GM06990 (cell line): ENCODE results near the gene TBC1D25.
"Not testable (repeated sequence)": the region's sequence is repeated elsewhere in the genome, so short reads cannot be mapped to it uniquely, and the experiment has no call there.

ENCODE experiments used
- DNase-seq: peaks from one replicate; pipeline ENCODE4 v3.0.0-alpha.2; 2011; ENCODE audit not compliant: insufficient read length; ENCODE audit errors: extremely low read depth
- H3K27me3 ChIP-seq: replicated peaks from 2 replicates; pipeline ENCODE4 v1.6.0; 2011; ENCODE audit warnings: low read length; ENCODE audit not compliant: control insufficient read depth, insufficient read depth
- H3K36me3 ChIP-seq: 2 replicates; pipeline ENCODE4 v1.5.1; 2011; ENCODE audit warnings: low read length; ENCODE audit not compliant: control insufficient read depth, insufficient read depth
- H3K4me3 ChIP-seq: replicated peaks from 2 replicates; pipeline ENCODE4 v1.5.1; 2011; ENCODE audit warnings: low read depth, mild to moderate bottlenecking, control low read depth, low read length
- CTCF ChIP-seq: IDR thresholded peaks from 2 replicates; pipeline ENCODE4 v1.5.1; 2011; ENCODE audit warnings: low read length, control low read depth, mild to moderate bottlenecking, inconsistent platforms; ENCODE audit not compliant: insufficient read depth, poor library complexity, severe bottlenecking

Gene TBC1D25

GRCh38 chrX:48548871-48549270, 9.4 kb downstream of the TBC1D25 start:
- DNase-seq: no peak
- Histone ChIP-seq H3K27me3 (no peaks in the 10 kb centered on the region), H3K36me3 (peaks cover 2% of the 10 kb centered on the region), H3K4me3 (no peak overlapping the region)
- TF ChIP-seq CTCF: no peak

GRCh38 chrX:48555731-48556325, 16.3 kb downstream of the TBC1D25 start:
- DNase-seq, H3K27me3 ChIP-seq, H3K4me3 ChIP-seq: not testable (repeated sequence)
- peaks cover 13% of the 10 kb centered on the region for H3K36me3 ChIP-seq

GRCh38 chrX:48558271-48558670, 18.8 kb downstream of the TBC1D25 start:
- no peak for TF ChIP-seq CTCF
- Histone ChIP-seq H3K4me3 (no peak overlapping the region), H3K36me3 (peaks cover 13% of the 10 kb centered on the region), H3K27me3 (no peaks in the 10 kb centered on the region)
- DNase-seq: no peak

GRCh38 chrX:48559636-48560035, 20.1 kb downstream of the TBC1D25 start:
- Histone ChIP-seq H3K36me3 (peaks cover 13% of the 10 kb centered on the region), H3K27me3 (no peaks in the 10 kb centered on the region), H3K4me3 (no peak overlapping the region)
- DNase-seq: no peak
- no peak for TF ChIP-seq CTCF

- Histone ChIP-seq H3K36me3 (peaks cover 13% of the 10 kb centered on the region), H3K27me3 (no peaks in the 10 kb centered on the region), H3K4me3 (no peak overlapping the region)
- TF ChIP-seq CTCF: no peak
- DNase-seq: no peak
These were observed 20.5 kb downstream of the TBC1D25 start for GRCh38 chrX:48560056-48560455.

GRCh38 chrX:48560681-48561080, 21.2 kb downstream of the TBC1D25 start:
- no peaks in the 10 kb centered on the region for H3K27me3 ChIP-seq
- no peak overlapping the region for H3K4me3 ChIP-seq
- no peak for TF ChIP-seq CTCF
- peaks cover 13% of the 10 kb centered on the region for H3K36me3 ChIP-seq
- no peak for DNase-seq
